GM12801 (cell line): ENCODE results near the gene KRT79.

Experiments
- TF ChIP-seq, protein P1 (sequence below): IDR thresholded peaks from one replicate; pipeline ENCODE4 v1.5.1; 2011; ENCODE audit warnings: control low read depth; ENCODE audit not compliant: insufficient read length; ENCODE audit errors: extremely low read depth

KRT79 gene

DNA sequence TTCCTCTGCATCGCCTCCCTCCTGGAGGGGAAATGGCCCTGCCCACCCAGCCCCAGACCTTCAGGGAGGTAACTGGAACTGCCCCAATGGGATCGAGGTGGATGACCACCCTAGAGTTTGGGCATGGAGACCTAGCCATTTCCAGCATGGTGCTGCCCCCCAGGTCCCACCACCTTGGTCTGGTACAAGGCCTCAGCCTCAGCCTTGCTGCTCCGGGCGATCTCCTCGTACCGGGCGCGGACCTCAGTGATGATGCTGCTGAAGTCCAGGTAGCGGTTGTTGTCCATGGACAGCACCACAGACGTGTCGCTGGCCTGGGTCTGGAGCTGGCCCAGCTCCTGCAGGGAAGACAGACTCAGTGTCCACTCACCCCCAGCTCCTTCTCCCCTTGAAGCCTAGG lies 10.3 kb upstream of the KRT79 start:
- TF ChIP-seq, protein P1, sequence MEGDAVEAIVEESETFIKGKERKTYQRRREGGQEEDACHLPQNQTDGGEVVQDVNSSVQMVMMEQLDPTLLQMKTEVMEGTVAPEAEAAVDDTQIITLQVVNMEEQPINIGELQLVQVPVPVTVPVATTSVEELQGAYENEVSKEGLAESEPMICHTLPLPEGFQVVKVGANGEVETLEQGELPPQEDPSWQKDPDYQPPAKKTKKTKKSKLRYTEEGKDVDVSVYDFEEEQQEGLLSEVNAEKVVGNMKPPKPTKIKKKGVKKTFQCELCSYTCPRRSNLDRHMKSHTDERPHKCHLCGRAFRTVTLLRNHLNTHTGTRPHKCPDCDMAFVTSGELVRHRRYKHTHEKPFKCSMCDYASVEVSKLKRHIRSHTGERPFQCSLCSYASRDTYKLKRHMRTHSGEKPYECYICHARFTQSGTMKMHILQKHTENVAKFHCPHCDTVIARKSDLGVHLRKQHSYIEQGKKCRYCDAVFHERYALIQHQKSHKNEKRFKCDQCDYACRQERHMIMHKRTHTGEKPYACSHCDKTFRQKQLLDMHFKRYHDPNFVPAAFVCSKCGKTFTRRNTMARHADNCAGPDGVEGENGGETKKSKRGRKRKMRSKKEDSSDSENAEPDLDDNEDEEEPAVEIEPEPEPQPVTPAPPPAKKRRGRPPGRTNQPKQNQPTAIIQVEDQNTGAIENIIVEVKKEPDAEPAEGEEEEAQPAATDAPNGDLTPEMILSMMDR, result no peak

- TF ChIP-seq, protein P1, result no peak
These were observed 5.5 kb upstream of the KRT79 start for GRCh38 chr12:52839436-52840105.

- TF ChIP-seq, protein P1, result no peak
These were observed 4.7 kb upstream of the KRT79 start for GRCh38 chr12:52838609-52839435.

- TF ChIP-seq, protein P1, result no peak
These were observed 3.9 kb upstream of the KRT79 start for GRCh38 chr12:52837781-52838608.

DNA sequence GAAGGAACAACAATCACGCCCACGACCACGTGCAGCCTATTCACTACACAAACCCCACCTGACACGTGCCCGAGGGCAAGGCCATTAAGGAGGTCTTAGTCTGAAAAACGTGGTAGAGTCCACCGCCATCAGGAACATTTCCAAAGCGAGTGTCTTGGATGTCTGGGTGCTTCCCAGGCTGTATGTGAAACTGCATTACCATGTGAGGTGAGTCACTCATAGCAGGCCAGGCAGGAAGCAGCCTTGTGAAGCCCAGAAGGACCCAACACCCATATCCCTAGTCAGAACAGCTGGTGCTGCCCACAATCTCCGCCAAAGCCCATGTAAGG lies 3.3 kb upstream of the KRT79 start:
- TF ChIP-seq, protein P1, result no peak

GRCh38 chr12:52836491-52837412 lies 2.6 kb upstream of the KRT79 start:
- TF ChIP-seq, protein P1, result no peak
